Measurements from ENCODE around the gene E2F7.

DNA sequence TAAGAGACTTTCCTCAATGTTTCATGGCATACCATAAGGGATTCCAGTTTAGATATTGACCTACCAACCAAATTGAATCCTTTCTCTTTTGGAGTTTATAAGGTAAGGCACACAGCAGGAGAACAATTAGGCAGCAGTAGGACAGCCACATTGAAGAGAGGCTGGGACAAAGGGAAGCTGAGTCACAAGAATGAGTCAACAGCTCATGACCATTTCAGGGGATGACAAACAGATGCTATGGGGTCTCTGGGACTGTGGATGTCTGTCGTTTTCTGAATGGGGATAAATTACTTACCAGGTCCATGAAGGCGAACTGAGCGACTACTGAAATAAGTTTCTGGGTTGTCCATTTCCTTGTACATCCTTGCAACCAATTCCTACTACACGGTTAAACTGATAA, 48.6 kb upstream of the E2F7 start:
- TF ChIP-seq, protein P1, sequence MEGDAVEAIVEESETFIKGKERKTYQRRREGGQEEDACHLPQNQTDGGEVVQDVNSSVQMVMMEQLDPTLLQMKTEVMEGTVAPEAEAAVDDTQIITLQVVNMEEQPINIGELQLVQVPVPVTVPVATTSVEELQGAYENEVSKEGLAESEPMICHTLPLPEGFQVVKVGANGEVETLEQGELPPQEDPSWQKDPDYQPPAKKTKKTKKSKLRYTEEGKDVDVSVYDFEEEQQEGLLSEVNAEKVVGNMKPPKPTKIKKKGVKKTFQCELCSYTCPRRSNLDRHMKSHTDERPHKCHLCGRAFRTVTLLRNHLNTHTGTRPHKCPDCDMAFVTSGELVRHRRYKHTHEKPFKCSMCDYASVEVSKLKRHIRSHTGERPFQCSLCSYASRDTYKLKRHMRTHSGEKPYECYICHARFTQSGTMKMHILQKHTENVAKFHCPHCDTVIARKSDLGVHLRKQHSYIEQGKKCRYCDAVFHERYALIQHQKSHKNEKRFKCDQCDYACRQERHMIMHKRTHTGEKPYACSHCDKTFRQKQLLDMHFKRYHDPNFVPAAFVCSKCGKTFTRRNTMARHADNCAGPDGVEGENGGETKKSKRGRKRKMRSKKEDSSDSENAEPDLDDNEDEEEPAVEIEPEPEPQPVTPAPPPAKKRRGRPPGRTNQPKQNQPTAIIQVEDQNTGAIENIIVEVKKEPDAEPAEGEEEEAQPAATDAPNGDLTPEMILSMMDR (IDR thresholded peaks at IDR 0.05) = no peak
- TF ChIP-seq POLR2A (IDR thresholded peaks at IDR 0.05) = no peak
